IMR-90 (cell line): Measurements from ENCODE around the gene TOR2A. TPM values are rescaled to one million over a fixed set of nuclear protein-coding genes. Genes with fewer than 3 reads are reported as not detected.

Source experiments
- ATAC-seq: fragments of 200-7000 bp; cut with Tn5 transposase; 2 replicates; pipeline ENCODE4 v1.9.1; 2020; ENCODE audit warnings: low read depth, mild to moderate bottlenecking, moderate library complexity
- BruUV-seq: library from RNA; stranded (reverse); fragments of 400-500 nt; replicated peaks from 2 replicates; lab custom pipeline; 2021; lab: Mats Ljungman, UMichigan
- CTCF ChIA-PET: fragments of 300-600 bp; formaldehyde crosslinking; extraction: SDS; loops from one replicate; lab custom pipeline; 2021; ENCODE audit warnings: antibody characterized with exemption; lab: Yijun Ruan, JAX
- POLR2A ChIA-PET: fragments of 300-600 bp; sonication (Branson Sonifier 250); formaldehyde crosslinking; loops from one replicate; lab custom pipeline; 2022; ENCODE audit warnings: antibody characterized with exemption; ENCODE audit not compliant: unreplicated experiment; lab: Charles Lee
- DNase-seq: peaks from one replicate; pipeline ENCODE4 v3.0.0; 2013
- H2AFZ ChIP-seq: replicated peaks from 2 replicates; pipeline ENCODE3; 2013; ENCODE audit warnings: low read length, mild to moderate bottlenecking; ENCODE audit not compliant: poor library complexity
- H2AK5ac ChIP-seq: 2 replicates; pipeline ENCODE4 v1.6.1; 2013; ENCODE audit warnings: low read depth, low read length, inconsistent platforms
- H2AK9ac ChIP-seq: replicated peaks from 2 replicates; pipeline ENCODE3; 2013; ENCODE audit warnings: mild to moderate bottlenecking, low read depth, low read length, moderate library complexity; ENCODE audit not compliant: poor library complexity
- H2BK120ac ChIP-seq: 2 replicates; pipeline ENCODE4 v1.6.1; 2013; ENCODE audit warnings: low read depth, low read length, inconsistent platforms
- H2BK15ac ChIP-seq: 3 replicates; pipeline ENCODE4 v1.6.1; 2013; ENCODE audit warnings: low read depth, low read length, inconsistent platforms
- H2BK20ac ChIP-seq: 2 replicates; pipeline ENCODE4 v1.6.1; 2013; ENCODE audit warnings: low read depth, mild to moderate bottlenecking, inconsistent platforms, low read length, moderate library complexity
- H2BK5ac ChIP-seq: 2 replicates; pipeline ENCODE4 v1.6.1; 2013; ENCODE audit warnings: mild to moderate bottlenecking, low read depth, low read length, inconsistent platforms; ENCODE audit not compliant: poor library complexity, severe bottlenecking
- H3K14ac ChIP-seq: replicated peaks from 2 replicates; pipeline ENCODE4 v1.6.1; 2013; ENCODE audit warnings: low read depth, low read length, inconsistent platforms
- H3K18ac ChIP-seq: 2 replicates; pipeline ENCODE4 v1.6.1; 2013; ENCODE audit warnings: low read depth, low read length, control low read depth
- H3K23ac ChIP-seq: 2 replicates; pipeline ENCODE4 v1.6.1; 2013; ENCODE audit warnings: low read depth, low read length, inconsistent platforms
- H3K27ac ChIP-seq: 2 replicates; pipeline ENCODE4 v1.5.1; 2013; ENCODE audit warnings: mild to moderate bottlenecking, control low read depth, low read length; ENCODE audit not compliant: insufficient read depth
- H3K27me3 ChIP-seq: 2 replicates; pipeline ENCODE4 v1.6.1; 2013; ENCODE audit warnings: low read length; ENCODE audit not compliant: control insufficient read depth, insufficient read depth
- H3K36me3 ChIP-seq: 2 replicates; pipeline ENCODE4 v1.6.1; 2013; ENCODE audit warnings: low read length, mixed read lengths; ENCODE audit not compliant: control insufficient read depth, insufficient read depth
- H3K4ac ChIP-seq: 2 replicates; pipeline ENCODE4 v1.6.1; 2013; ENCODE audit warnings: low read depth, low read length, inconsistent platforms
- H3K4me1 ChIP-seq: 2 replicates; pipeline ENCODE4 v1.6.1; 2013; ENCODE audit warnings: low read length, mixed read lengths; ENCODE audit not compliant: control insufficient read depth, insufficient read depth
- H3K4me2 ChIP-seq: 2 replicates; pipeline ENCODE4 v1.6.1; 2013; ENCODE audit warnings: low read depth, mild to moderate bottlenecking, control low read depth, low read length, moderate library complexity
- H3K4me3 ChIP-seq: 2 replicates; pipeline ENCODE4 v1.5.1; 2013; ENCODE audit warnings: low read depth, mild to moderate bottlenecking, control low read depth, low read length, moderate library complexity; ENCODE audit not compliant: insufficient read depth
- H3K56ac ChIP-seq: 2 replicates; pipeline ENCODE4 v1.6.1; 2013; ENCODE audit warnings: low read length, inconsistent platforms; ENCODE audit not compliant: insufficient read depth; ENCODE audit errors: extremely low read depth
- H3K79me1 ChIP-seq, 2 experiments: 2 replicates each; pipeline ENCODE4 v1.6.1; 2013; ENCODE audit warnings: low read length in 2 of 2, inconsistent platforms in 1 of 2, low read depth in 1 of 2
- H3K9ac ChIP-seq: 2 replicates; pipeline ENCODE4 v1.6.1; 2013; ENCODE audit warnings: low read depth, low read length, control low read depth
- H3K9me1 ChIP-seq: 2 replicates; pipeline ENCODE4 v1.6.1; 2013; ENCODE audit warnings: low read length, inconsistent platforms; ENCODE audit not compliant: insufficient read depth
- H3K9me3 ChIP-seq: 2 replicates; pipeline ENCODE4 v1.6.1; 2013; ENCODE audit warnings: low read length; ENCODE audit not compliant: control insufficient read depth, insufficient read depth
- H4K20me1 ChIP-seq: 2 replicates; pipeline ENCODE4 v1.6.1; 2013; ENCODE audit warnings: low read length, inconsistent platforms; ENCODE audit not compliant: insufficient read depth
- H4K5ac ChIP-seq: 2 replicates; pipeline ENCODE4 v1.6.1; 2013; ENCODE audit warnings: mild to moderate bottlenecking, low read depth, low read length, control low read depth
- H4K8ac ChIP-seq, 2 experiments: 2 replicates each; pipeline ENCODE4 v1.6.1; 2013; ENCODE audit warnings: low read depth in 2 of 2, low read length in 2 of 2, control low read depth in 1 of 2, inconsistent platforms in 1 of 2
- H4K91ac ChIP-seq: 2 replicates; pipeline ENCODE4 v1.6.1; 2013; ENCODE audit warnings: low read depth, low read length, inconsistent platforms; ENCODE audit not compliant: insufficient read depth
- CTCF ChIP-seq: conservative IDR thresholded peaks from 2 replicates; pipeline ENCODE4 v1.5.1; 2012; ENCODE audit warnings: mild to moderate bottlenecking, low read depth, low read length, improper control_type of control experiment
- MAFK ChIP-seq: IDR thresholded peaks from 2 replicates; pipeline ENCODE4 v1.6.1; 2012; ENCODE audit warnings: low read depth, low read length, improper control_type of control experiment
- RCOR1 ChIP-seq: IDR thresholded peaks from 2 replicates; pipeline ENCODE4 v1.6.1; 2012; ENCODE audit warnings: mild to moderate bottlenecking, low read length, improper control_type of control experiment; ENCODE audit not compliant: insufficient replicate concordance
- SMC3 ChIP-seq: fragments of 150-350 bp; IDR thresholded peaks from 2 replicates; pipeline ENCODE4 v1.6.1; 2016; ENCODE audit warnings: low read depth, mild to moderate bottlenecking, antibody characterized with exemption, low read length, moderate library complexity
- WGBS, 2 experiments: methylation state at CpG; one replicate each; pipeline versions ENCODE4 v1.1.5 to v1.1.7; 2013; ENCODE audit warnings: missing lambda C conversion rate in 2 of 2; ENCODE audit not compliant: insufficient read length in 1 of 2; ENCODE audit errors: extremely low coverage in 2 of 2; 5-methylcytosine and 5-hydroxymethylcytosine counted together
- dilution Hi-C: fragments of 300-500 bp; cut with HindIII; formaldehyde crosslinking; loops from one replicate; pipeline ENCODE4 v1.14.3; 2018; ENCODE audit warnings: low sequenced_read_pairs; ENCODE audit not compliant: unreplicated experiment
- in situ Hi-C: fragments of 300-500 bp; cut with MboI; formaldehyde crosslinking; loops from 3 replicates; pipeline ENCODE4 v1.14.3; 2019; ENCODE audit warnings: low sequenced_read_pairs, inconsistent platforms, mixed read lengths
- intact Hi-C: fragments of 100-400 bp; cut with micrococcal nuclease; formaldehyde crosslinking; loops from 2 replicates; pipeline ENCODE4 v1.10.0; 2022
- polyA plus RNA-seq, 3 experiments: library from polyadenylated mRNA; depleted of rRNA; stranded (reverse); fragments of >200 nt; gene quantifications; 2 replicates each; pipeline ENCODE4 v1.2.3, GENCODE V29; 2012; ENCODE audit warnings: low replicate concordance in 1 of 3
- total RNA-seq: library from RNA; depleted of rRNA; stranded (reverse); fragments of >200 nt; gene quantifications from 2 replicates; pipeline ENCODE4 v1.2.3, GENCODE V29; 2012

Gene TOR2A
- total and polyA plus RNA-seq, 2 of the 4 experiments (the other 2 are of a cell fraction): 0.90 to 12.5 TPM

GRCh38 chr9:127765418-127765817, 30.3 kb upstream of the TOR2A start:
- no CpG with 5 or more reads among the region's 1 CpG for WGBS, 2 experiments
- no peak overlapping the region for H2AK5ac ChIP-seq
- no peak overlapping the region for H2AFZ ChIP-seq
- no peak overlapping the region for H3K4me2 ChIP-seq
- intact Hi-C loops: no loop called here
- in situ Hi-C loops: no loop called here
- no peak overlapping the region for H3K27ac ChIP-seq
- H3K14ac ChIP-seq: no peak overlapping the region
- dilution Hi-C loops: no loop called here
- no peaks in the 10 kb centered on the region for H3K79me1 ChIP-seq
- POLR2A ChIA-PET: no interaction called here
- no peak overlapping the region for H2BK20ac ChIP-seq
- H3K9me3 ChIP-seq: no peaks in the 10 kb centered on the region
- no peak overlapping the region for H4K8ac ChIP-seq
- H3K4me1 ChIP-seq: peaks cover 2% of the 10 kb centered on the region; the same call in 1 of the 2 replicates
- H4K91ac ChIP-seq: no peak overlapping the region
- no peak overlapping the region for H3K56ac ChIP-seq
- H3K4me3 ChIP-seq: no peak overlapping the region
- CTCF ChIA-PET: no interaction called here
- TF ChIP-seq CTCF (no peak), SMC3 (no peak), RCOR1 (no peak), MAFK (no peak)
- peaks cover 28% of the 10 kb centered on the region for H3K27me3 ChIP-seq
- H3K23ac ChIP-seq: no peak overlapping the region
- H4K5ac ChIP-seq: no peak overlapping the region
- H3K18ac ChIP-seq: no peak overlapping the region
- no peak for DNase-seq
- H3K9ac ChIP-seq: no peak overlapping the region
- no peaks in the 10 kb centered on the region for H3K36me3 ChIP-seq
- H4K20me1 ChIP-seq: no peaks in the 10 kb centered on the region
- H2AK9ac ChIP-seq: no peak overlapping the region
- H2BK120ac ChIP-seq: no peak overlapping the region
- no peak overlapping the region for H2BK15ac ChIP-seq
- H3K9me1 ChIP-seq: no peaks in the 10 kb centered on the region; the same call in 1 of the 2 replicates
- ATAC-seq: no peak
- no peak overlapping the region for H3K4ac ChIP-seq
- H2BK5ac ChIP-seq: no peak overlapping the region
- no TSS peak for BruUV-seq
